ENCODE measurements around the gene EIF1. TPM values are rescaled to one million over a fixed set of nuclear protein-coding genes. Genes with fewer than 3 reads are reported as not detected.

Gene EIF1
- total RNA-seq, 3 donors from 2014 or later = 217 to 850 (median 260) TPM

DNA sequence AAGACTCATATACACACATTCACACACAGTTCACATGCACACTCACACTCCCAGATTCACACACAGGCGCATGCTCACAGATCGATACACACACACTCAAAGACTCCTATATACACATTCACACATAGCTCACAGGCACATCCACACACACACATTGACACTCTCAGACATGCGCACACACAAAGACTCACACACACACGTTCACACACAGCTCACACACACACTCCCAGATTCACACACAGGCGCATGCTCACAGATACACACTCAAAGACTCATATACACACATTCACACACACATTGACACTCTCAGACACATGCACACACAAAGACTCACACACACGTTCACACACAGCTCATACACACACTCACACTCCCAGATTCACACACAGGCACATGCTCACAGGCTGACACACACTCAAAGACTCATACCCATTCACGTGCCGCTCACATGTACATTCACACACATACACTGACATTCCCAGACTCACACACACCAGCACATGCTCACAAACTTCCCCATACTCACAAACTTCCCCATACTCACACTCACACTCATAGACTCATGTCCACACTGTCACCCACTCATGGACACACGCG, 38.7 kb upstream of the EIF1 start:
- H3K4me1 ChIP-seq = peaks cover 34 to 68% of the 10 kb centered on the region in 2 donors
- H3K4me3 ChIP-seq = no peak overlapping the region
- H3K36me3 ChIP-seq = no peaks in the 10 kb centered on the region
- DNase-seq (ENCODE audit: low spot score in 2 of 2) = no peak
- intact Hi-C loops (cut with DNase I; ENCODE audit: low total_unique reads) = loop anchor here (10.0 kb wide), 2 partner anchors 105 to 735 kb away; no protein-coding TSS in a partner anchor
- peak overlapping the region; percentile 97 to 100 for H3K27ac ChIP-seq
- H3K27me3 ChIP-seq = no peaks in the 10 kb centered on the region
- TF ChIP-seq, protein P1, sequence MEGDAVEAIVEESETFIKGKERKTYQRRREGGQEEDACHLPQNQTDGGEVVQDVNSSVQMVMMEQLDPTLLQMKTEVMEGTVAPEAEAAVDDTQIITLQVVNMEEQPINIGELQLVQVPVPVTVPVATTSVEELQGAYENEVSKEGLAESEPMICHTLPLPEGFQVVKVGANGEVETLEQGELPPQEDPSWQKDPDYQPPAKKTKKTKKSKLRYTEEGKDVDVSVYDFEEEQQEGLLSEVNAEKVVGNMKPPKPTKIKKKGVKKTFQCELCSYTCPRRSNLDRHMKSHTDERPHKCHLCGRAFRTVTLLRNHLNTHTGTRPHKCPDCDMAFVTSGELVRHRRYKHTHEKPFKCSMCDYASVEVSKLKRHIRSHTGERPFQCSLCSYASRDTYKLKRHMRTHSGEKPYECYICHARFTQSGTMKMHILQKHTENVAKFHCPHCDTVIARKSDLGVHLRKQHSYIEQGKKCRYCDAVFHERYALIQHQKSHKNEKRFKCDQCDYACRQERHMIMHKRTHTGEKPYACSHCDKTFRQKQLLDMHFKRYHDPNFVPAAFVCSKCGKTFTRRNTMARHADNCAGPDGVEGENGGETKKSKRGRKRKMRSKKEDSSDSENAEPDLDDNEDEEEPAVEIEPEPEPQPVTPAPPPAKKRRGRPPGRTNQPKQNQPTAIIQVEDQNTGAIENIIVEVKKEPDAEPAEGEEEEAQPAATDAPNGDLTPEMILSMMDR (IDR thresholded peaks at IDR 0.05) = no peak
- no peaks in the 10 kb centered on the region for H3K9me3 ChIP-seq

DNA sequence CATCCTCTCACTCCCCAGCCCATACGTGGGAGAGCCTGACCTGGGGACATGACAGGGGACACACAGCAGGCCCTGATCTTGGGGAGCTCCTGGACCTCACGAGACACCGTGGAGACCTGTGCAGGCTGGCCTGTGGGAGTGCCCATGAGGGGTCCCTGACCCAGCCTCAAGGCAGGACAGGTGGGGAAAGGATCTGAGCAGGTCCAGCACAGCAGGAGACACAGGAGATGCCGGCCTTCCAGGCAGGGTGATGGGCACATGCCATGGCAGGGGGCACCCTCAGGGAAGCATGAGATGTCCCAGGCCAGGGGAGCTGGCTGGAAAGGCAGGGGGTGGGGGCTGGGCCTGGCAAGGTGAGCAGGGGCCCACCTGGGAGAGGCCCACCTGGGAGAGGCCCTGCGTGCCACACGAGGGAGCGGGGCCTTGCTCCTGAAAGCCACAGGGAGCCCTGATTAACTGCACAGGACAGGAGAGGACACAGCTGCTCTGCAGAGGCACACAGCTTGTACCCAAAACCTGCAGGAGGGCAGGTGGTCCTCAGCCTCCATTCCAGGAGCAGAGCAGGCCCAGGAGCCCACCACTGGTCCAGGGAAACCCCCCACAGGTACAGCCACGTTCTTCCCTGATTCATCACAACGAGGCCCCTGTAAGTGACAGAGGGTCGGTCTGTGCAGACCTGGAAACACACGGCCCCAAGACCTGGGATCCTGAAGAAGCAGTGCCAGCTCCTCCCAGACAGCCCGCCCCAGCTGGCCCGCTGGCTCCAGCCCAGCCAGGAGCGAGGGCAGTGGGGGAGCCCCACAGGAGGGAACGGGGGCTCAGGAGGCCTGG, 37.7 kb upstream of the EIF1 start:
- Histone ChIP-seq H3K36me3 (no peaks in the 10 kb centered on the region), H3K27me3 (no peaks in the 10 kb centered on the region), H3K27ac (peak overlapping the region; percentile 97 to 100), H3K4me1 (peaks cover 37 to 65% of the 10 kb centered on the region in 2 donors), H3K9me3 (no peaks in the 10 kb centered on the region), H3K4me3 (no peak overlapping the region)
- DNase-seq (ENCODE audit: low spot score in 2 of 2) = no peak
- TF ChIP-seq POLR2A (IDR thresholded peaks at IDR 0.05) = no peak
- no peak for TF ChIP-seq POLR2AphosphoS5 (IDR thresholded peaks at IDR 0.05)
- intact Hi-C loops (cut with DNase I; ENCODE audit: low total_unique reads) = loop anchor here (10.0 kb wide), 2 partner anchors 106 to 736 kb away; no protein-coding TSS in a partner anchor

DNA sequence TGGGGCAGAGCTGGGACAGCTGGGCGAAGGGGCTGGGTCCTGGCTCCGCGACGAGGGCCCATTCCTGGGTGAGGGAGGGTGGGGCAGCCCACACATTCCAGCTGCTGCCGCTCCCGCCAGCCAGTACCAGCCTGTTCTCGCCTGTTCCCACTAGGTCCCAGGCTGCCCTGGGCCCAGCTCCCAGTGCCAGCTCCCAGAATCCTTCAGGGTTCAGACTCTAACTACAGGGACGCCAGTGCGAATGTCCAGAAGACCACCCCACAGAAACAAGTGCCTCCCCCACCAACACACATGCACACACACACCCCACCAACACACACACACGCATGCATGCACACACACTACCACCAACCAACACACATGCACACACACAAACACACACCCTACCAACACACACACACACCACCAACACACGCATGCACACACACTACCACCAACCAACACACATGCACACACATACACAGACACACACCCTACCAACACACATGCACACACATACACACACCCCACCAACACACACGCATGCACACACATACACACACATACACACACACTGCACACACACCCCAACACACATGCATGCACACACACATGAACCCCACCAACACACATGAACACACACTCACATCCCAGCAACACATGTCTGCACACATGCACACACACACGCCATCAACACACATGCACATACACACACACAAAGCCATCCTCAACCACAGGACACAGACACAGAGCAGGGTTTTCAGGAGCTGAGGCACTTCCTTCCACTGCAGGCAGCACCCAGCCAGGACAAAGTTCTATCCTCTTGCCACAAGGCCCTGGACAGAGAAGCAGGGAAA, 36.8 kb upstream of the EIF1 start:
- Histone ChIP-seq H3K4me1 (peaks cover 42 to 68% of the 10 kb centered on the region in 2 donors), H3K27ac (peak overlapping the region; percentile 97 to 100), H3K9me3 (no peaks in the 10 kb centered on the region), H3K4me3 (no peak overlapping the region), H3K36me3 (no peaks in the 10 kb centered on the region), H3K27me3 (no peaks in the 10 kb centered on the region)
- TF ChIP-seq POLR2AphosphoS5 (IDR thresholded peaks at IDR 0.05) (peak in 2 of 3 donors; percentile 9 to 66), POLR2A (IDR thresholded peaks at IDR 0.05) (no peak)
- TF ChIP-seq, protein P1 (IDR thresholded peaks at IDR 0.05) = no peak
- intact Hi-C loops (cut with DNase I; ENCODE audit: low total_unique reads) = loop anchor here (10.0 kb wide), 2 partner anchors 107 to 737 kb away; no protein-coding TSS in a partner anchor
- DNase-seq (ENCODE audit: low spot score in 2 of 2) = peak; percentile 85 to 92

DNA sequence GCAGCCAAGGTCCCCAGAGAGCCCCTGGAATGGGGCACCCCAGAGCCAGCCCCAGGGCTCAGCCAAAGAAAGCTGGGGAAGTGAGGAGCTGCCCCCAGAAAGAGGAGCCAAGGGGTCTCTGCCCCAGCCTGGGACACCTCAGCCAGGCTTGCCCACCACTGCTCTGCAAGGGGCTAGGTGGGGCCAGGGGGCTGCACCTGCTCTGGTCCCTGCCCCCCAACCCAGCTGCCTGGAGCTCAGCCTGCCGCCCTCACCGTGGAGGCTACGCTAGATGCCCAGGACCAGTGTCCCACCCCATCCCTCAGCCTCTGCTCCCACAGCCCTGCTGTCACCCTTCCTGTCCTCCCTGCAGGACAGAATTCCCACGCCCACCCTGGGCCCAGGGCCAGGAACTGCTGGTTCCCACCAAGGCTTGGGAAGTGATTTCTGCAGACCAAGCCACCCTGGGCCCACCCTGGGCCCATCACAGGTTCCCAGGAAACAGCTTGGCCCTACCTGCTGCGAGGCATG, 36.2 kb upstream of the EIF1 start:
- peak overlapping the region; percentile 97 to 100 for H3K27ac ChIP-seq
- TF ChIP-seq POLR2A (IDR thresholded peaks at IDR 0.05) = no peak
- TF ChIP-seq, protein P1 (IDR thresholded peaks at IDR 0.05) = no peak
- no peak for TF ChIP-seq POLR2AphosphoS5 (IDR thresholded peaks at IDR 0.05)
- DNase-seq (ENCODE audit: low spot score in 2 of 2) = no peak
- no peaks in the 10 kb centered on the region for H3K36me3 ChIP-seq
- H3K9me3 ChIP-seq = no peaks in the 10 kb centered on the region
- H3K4me3 ChIP-seq = peak overlapping the region in 1 of 3 donors; percentile 1
- intact Hi-C loops (cut with DNase I; ENCODE audit: low total_unique reads) = loop anchor here (10.0 kb wide), 2 partner anchors 108 to 738 kb away; no protein-coding TSS in a partner anchor
- H3K4me1 ChIP-seq = peaks cover 49 to 74% of the 10 kb centered on the region in 2 donors
- H3K27me3 ChIP-seq = no peaks in the 10 kb centered on the region

DNA sequence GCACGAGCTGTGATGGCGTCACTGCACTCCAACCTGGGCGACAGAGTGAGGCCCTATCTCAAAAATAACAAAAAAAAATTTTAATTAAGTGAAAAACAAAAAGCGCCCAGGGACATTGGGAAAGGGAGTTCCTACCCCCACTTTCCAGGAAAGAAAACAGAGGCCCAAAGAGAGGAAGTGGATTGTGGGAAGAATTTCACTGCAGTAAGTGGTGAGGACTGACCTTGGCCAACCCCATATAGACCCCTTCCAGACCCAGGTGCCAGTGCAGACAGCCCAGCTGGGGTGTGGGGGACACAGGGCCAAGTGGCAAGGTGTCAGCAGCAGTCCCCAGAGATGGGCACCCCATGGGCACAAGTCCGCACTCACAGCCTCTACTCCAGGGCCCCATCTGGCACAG, 35.3 kb upstream of the EIF1 start:
- no peak for DNase-seq (ENCODE audit: low spot score in 2 of 2)
- H3K4me1 ChIP-seq = peaks cover 49 to 77% of the 10 kb centered on the region in 2 donors
- H3K4me3 ChIP-seq = peak overlapping the region in 2 of 3 donors; percentile 3 to 37
- H3K27ac ChIP-seq = peak overlapping the region; percentile 97 to 100
- intact Hi-C loops (cut with DNase I; ENCODE audit: low total_unique reads) = loop anchor here (10.0 kb wide), 2 partner anchors 109 to 739 kb away; no protein-coding TSS in a partner anchor
- H3K36me3 ChIP-seq = no peaks in the 10 kb centered on the region
- no peaks in the 10 kb centered on the region for H3K27me3 ChIP-seq
- TF ChIP-seq POLR2AphosphoS5 (IDR thresholded peaks at IDR 0.05) = no peak
- TF ChIP-seq, protein P1 (IDR thresholded peaks at IDR 0.05) = no peak
- TF ChIP-seq POLR2A (IDR thresholded peaks at IDR 0.05) = no peak
- no peaks in the 10 kb centered on the region for H3K9me3 ChIP-seq
